T-cell (primary cell): ENCODE data around the gene ANKH. TPM values are rescaled to one million over a fixed set of nuclear protein-coding genes. Genes with fewer than 3 reads are reported as not detected.

ENCODE experiments used
- ATAC-seq, 4 experiments: fragments of 200-7000 bp in 3 of 4; fragments of 150-1000 bp in 1 of 4; cut with Tn5 transposase; replicated peaks in 1 of 4; 1 replicate in 3 of 4; 2 replicates in 1 of 4; pipeline ENCODE4 v1.10.0; 2021; ENCODE audit warnings: moderate library complexity in 3 of 4, mild to moderate bottlenecking in 2 of 4, moderate number of reproducible peaks in 1 of 4
- CTCF ChIA-PET, 2 donors: fragments of 300-600 bp; sonication (Branson Sonifier 250); formaldehyde crosslinking; loops; one replicate each; lab custom pipeline; 2022; ENCODE audit warnings: antibody characterized with exemption in 2 of 2; lab: Charles Lee
- POLR2A ChIA-PET, 2 donors: fragments of 300-600 bp; sonication (Branson Sonifier 250); formaldehyde crosslinking; loops; one replicate each; lab custom pipeline; 2022; ENCODE audit warnings: antibody characterized with exemption in 2 of 2; lab: Charles Lee
- DNase-seq, 35 experiments: peaks; one replicate each; pipeline versions ENCODE4 v3.0.0 to v3.0.0-alpha.2; 2013 to 2023
- H3K27ac ChIP-seq: one replicate; pipeline ENCODE4 v1.5.1; 2013; ENCODE audit warnings: low read length
- H3K27me3 ChIP-seq, 2 experiments: replicated peaks in 1 of 2; 1 replicate in 1 of 2; 2 replicates in 1 of 2; pipeline versions ENCODE4 v1.6.1 to v1.7.0; 2013; ENCODE audit warnings: low read length in 1 of 2, mixed read lengths in 1 of 2; ENCODE audit not compliant: control insufficient read depth in 2 of 2, insufficient read depth in 2 of 2; ENCODE audit errors: extremely low read depth in 1 of 2
- H3K36me3 ChIP-seq, 2 donors: 1 replicate in 1 of 2; 2 replicates in 1 of 2; pipeline versions ENCODE4 v1.6.1 to v1.7.0; 2013; ENCODE audit warnings: low read length in 1 of 2; ENCODE audit not compliant: control insufficient read depth in 2 of 2, insufficient read depth in 1 of 2; ENCODE audit errors: extremely low read depth in 1 of 2
- H3K4me1 ChIP-seq, 2 experiments: 1 replicate in 1 of 2; 2 replicates in 1 of 2; pipeline versions ENCODE4 v1.6.1 to v1.7.0; 2013; ENCODE audit warnings: low read length in 2 of 2, mixed read lengths in 1 of 2; ENCODE audit not compliant: insufficient read depth in 2 of 2, control insufficient read depth in 1 of 2; ENCODE audit errors: extremely low read depth in 1 of 2
- H3K4me3 ChIP-seq, 2 donors: 1 replicate in 1 of 2; 2 replicates in 1 of 2; pipeline versions ENCODE4 v1.5.1 to v1.7.0; 2013; ENCODE audit warnings: mild to moderate bottlenecking in 2 of 2, low read length in 1 of 2, moderate library complexity in 1 of 2; ENCODE audit not compliant: control insufficient read depth in 1 of 2; ENCODE audit errors: extremely low read depth in 1 of 2
- H3K9me3 ChIP-seq: 2 replicates; pipeline ENCODE4 v1.7.0; 2013
- H3K27ac Mint-ChIP-seq, 2 donors: one replicate each; pipeline ENCODE4 v1.8.0; 2020 to 2021; ENCODE audit warnings: mild to moderate bottlenecking in 2 of 2, mixed read lengths in 2 of 2
- H3K27me3 Mint-ChIP-seq, 2 donors: one replicate each; pipeline ENCODE4 v1.8.0; 2021 to 2022; ENCODE audit warnings: mixed read lengths in 2 of 2
- H3K36me3 Mint-ChIP-seq: one replicate; pipeline ENCODE4 v1.8.0; 2021; ENCODE audit warnings: mixed read lengths
- H3K4me1 Mint-ChIP-seq, 3 donors: one replicate each; pipeline ENCODE4 v1.8.0; 2020 to 2022; ENCODE audit warnings: mixed read lengths in 3 of 3, mild to moderate bottlenecking in 1 of 3
- H3K4me3 Mint-ChIP-seq, 3 donors: one replicate each; pipeline ENCODE4 v1.8.0; 2020 to 2022; ENCODE audit warnings: mild to moderate bottlenecking in 3 of 3, mixed read lengths in 3 of 3, moderate library complexity in 3 of 3
- H3K9me3 Mint-ChIP-seq, 3 donors: one replicate each; pipeline ENCODE4 v1.8.0; 2020 to 2022; ENCODE audit warnings: mixed read lengths in 3 of 3
- WGBS: methylation state at CpG from one replicate; pipeline ENCODE4 v1.1.5; 2013; ENCODE audit warnings: missing lambda C conversion rate; ENCODE audit not compliant: insufficient coverage; 5-methylcytosine and 5-hydroxymethylcytosine counted together
- total RNA-seq, 35 experiments: library from RNA in 6 of 35; stranded (reverse) in 6 of 35; fragments of 120-200 nt in 1 of 35; gene quantifications; one replicate each; pipeline versions ENCODE4 v1.2.1 to v1.2.4 and lab custom pipeline; 2013 to 2026

ANKH gene
- total RNA-seq, 5 donors from 2014 or later (not counting 1 experiment from before 2014, with no cell fraction given), result 98.9 to 200 (median 167) TPM

- POLR2A ChIA-PET, result no interaction called here
- CTCF ChIA-PET, result no interaction called here
- H3K27me3 Mint-ChIP-seq, result no peaks in the 10 kb centered on the region
- peaks cover 66 to 77% (median 70%) of the 10 kb centered on the region in 3 donors for H3K4me1 Mint-ChIP-seq
- no peak for DNase-seq
- Histone ChIP-seq H3K4me3 (no peak overlapping the region), H3K36me3 (peaks cover 0 to 4% of the 10 kb centered on the region in 2 donors), H3K27ac (no peak overlapping the region), H3K9me3 (no peaks in the 10 kb centered on the region), H3K4me1 (peaks cover 0 to 5% of the 10 kb centered on the region in 2 experiments), H3K27me3 (no peaks in the 10 kb centered on the region)
- WGBS, result no CpG with 5 or more reads among the region's 2 CpGs
- no peak overlapping the region for H3K4me3 Mint-ChIP-seq
- H3K9me3 Mint-ChIP-seq, result no peaks in the 10 kb centered on the region
- no peak overlapping the region for H3K27ac Mint-ChIP-seq
- ATAC-seq, result no peak
- peaks cover 22% of the 10 kb centered on the region for H3K36me3 Mint-ChIP-seq
These were observed 40.6 kb downstream of the ANKH start for GRCh38 chr5:14831006-14831338.

- Histone ChIP-seq H3K9me3 (no peaks in the 10 kb centered on the region), H3K36me3 (peaks cover 0 to 4% of the 10 kb centered on the region in 2 donors), H3K4me3 (no peak overlapping the region), H3K27ac (no peak overlapping the region), H3K27me3 (no peaks in the 10 kb centered on the region), H3K4me1 (peaks cover 0 to 5% of the 10 kb centered on the region in 2 experiments)
- ATAC-seq (no peak), DNase-seq (no peak)
- Mint-ChIP-seq H3K9me3 (no peaks in the 10 kb centered on the region), H3K4me3 (no peak overlapping the region), H3K4me1 (peaks cover 65 to 76% (median 66%) of the 10 kb centered on the region in 3 donors), H3K27me3 (no peaks in the 10 kb centered on the region), H3K27ac (no peak overlapping the region), H3K36me3 (peaks cover 22% of the 10 kb centered on the region)
- POLR2A ChIA-PET, result no interaction called here
- WGBS, result 100% methylated on average over 7 of the region's 12 CpGs
- CTCF ChIA-PET, result no interaction called here
These were observed 41.2 kb downstream of the ANKH start for GRCh38 chr5:14830210-14831005.

DNA sequence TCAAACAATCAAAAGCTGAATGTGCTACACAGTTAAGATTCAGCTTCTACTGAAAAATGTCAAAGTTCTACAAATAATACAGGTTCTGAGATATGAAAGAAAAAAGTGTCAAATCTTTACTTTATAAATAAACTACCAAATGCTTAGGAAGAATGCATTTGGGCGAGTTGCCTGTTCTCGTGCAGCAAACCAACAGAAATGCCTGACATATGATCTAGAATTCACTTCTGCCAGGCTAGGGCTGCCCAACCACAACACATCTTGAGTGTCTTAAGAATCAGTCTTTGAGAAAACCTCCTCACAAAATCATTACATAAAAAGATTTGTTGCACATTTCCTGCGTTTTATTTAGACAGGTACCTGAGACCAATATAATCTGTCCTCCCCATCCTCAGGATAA is 42.2 kb downstream of the ANKH start:
- 94% methylated on average over 3 of the region's 3 CpGs for WGBS
- ChIA-PET CTCF (no interaction called here), POLR2A (no interaction called here)
- Mint-ChIP-seq H3K9me3 (no peaks in the 10 kb centered on the region), H3K27me3 (no peaks in the 10 kb centered on the region), H3K4me1 (peaks cover 62 to 77% (median 67%) of the 10 kb centered on the region in 3 donors), H3K27ac (no peak overlapping the region), H3K36me3 (peaks cover 22% of the 10 kb centered on the region), H3K4me3 (no peak overlapping the region)
- Histone ChIP-seq H3K4me3 (no peak overlapping the region), H3K9me3 (no peaks in the 10 kb centered on the region), H3K27ac (no peak overlapping the region), H3K36me3 (peaks cover 0 to 4% of the 10 kb centered on the region in 2 donors), H3K27me3 (no peaks in the 10 kb centered on the region), H3K4me1 (peaks cover 0 to 5% of the 10 kb centered on the region in 2 experiments)
- ATAC-seq (no peak), DNase-seq (no peak)

DNA sequence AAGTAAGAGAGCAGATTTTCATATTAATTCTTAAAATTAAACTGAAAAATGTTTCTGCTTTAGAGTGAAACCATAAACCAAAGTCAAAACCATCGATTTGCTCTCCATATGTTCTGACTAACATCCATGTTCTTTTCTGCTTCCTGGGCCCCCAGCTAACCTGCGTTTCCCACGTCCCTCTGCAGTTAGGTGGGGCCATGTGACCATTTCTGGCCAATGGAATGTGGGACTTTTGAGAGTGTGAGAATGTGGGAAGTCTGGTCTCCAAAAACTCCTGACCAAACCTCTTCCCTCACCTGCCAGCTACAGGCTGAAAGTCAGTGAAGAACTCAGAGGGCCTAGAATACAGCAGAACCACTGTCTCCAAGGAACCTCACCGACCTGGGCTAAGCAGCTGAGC is 44.9 kb downstream of the ANKH start:
- Mint-ChIP-seq H3K4me1 (peaks cover 50 to 69% (median 64%) of the 10 kb centered on the region in 3 donors), H3K27me3 (no peaks in the 10 kb centered on the region), H3K36me3 (peaks cover 22% of the 10 kb centered on the region), H3K27ac (peak overlapping the region; percentile 31 to 46), H3K9me3 (no peaks in the 10 kb centered on the region), H3K4me3 (no peak overlapping the region)
- DNase-seq (no peak), ATAC-seq (no peak)
- Histone ChIP-seq H3K27me3 (no peaks in the 10 kb centered on the region), H3K4me1 (peaks cover 0 to 5% of the 10 kb centered on the region in 2 experiments), H3K4me3 (no peak overlapping the region), H3K27ac (no peak overlapping the region), H3K9me3 (no peaks in the 10 kb centered on the region), H3K36me3 (peaks cover 0 to 7% of the 10 kb centered on the region in 2 donors)
- POLR2A ChIA-PET, result interaction anchor here in 1 of 2 donors (0.7 kb wide), 1 partner anchor 14 kb away, joined by 3 read pairs; no protein-coding TSS in a partner anchor
- CTCF ChIA-PET, result no interaction called here
- WGBS, result 100% methylated on average over 1 of the region's 4 CpGs

DNA sequence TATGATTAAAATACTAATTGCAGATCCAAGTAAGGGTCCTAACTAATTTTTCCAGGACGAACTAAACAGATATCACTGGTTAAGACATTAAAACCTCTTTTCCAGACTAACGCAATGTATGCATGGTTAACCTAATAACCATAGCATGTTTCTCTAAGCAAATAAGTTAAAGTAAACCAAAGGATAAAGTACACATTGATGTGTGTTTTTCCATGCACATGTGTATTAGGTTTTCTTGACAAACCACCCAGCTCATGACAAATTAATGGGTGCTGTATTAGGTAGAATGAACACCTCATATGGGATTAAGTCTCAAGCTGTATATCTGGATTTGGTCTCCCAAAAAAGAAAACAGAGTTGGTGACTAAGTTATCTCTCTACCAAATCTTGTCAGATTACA is 45.6 kb downstream of the ANKH start:
- H3K36me3 ChIP-seq, result peaks cover 0 to 4% of the 10 kb centered on the region in 2 donors
- DNase-seq (no peak), ATAC-seq (no peak)
- no peak overlapping the region for H3K4me3 ChIP-seq
- Mint-ChIP-seq H3K9me3 (no peaks in the 10 kb centered on the region), H3K27me3 (no peaks in the 10 kb centered on the region), H3K27ac (no peak overlapping the region), H3K36me3 (peaks cover 28% of the 10 kb centered on the region), H3K4me3 (no peak overlapping the region), H3K4me1 (peaks cover 52 to 70% (median 65%) of the 10 kb centered on the region in 3 donors)
- peaks cover 0 to 5% of the 10 kb centered on the region in 2 experiments for H3K4me1 ChIP-seq
- POLR2A ChIA-PET, result interaction anchor here in 1 of 2 donors (0.5 kb wide), 1 partner anchor 755 kb away, joined by 6 read pairs; no protein-coding TSS in a partner anchor
- H3K27ac ChIP-seq, result no peak overlapping the region
- H3K27me3 ChIP-seq, result no peaks in the 10 kb centered on the region
- CTCF ChIA-PET, result interaction anchor here in 1 of 2 donors (0.6 kb wide), 1 partner anchor 17 kb away, joined by 3 read pairs; no protein-coding TSS in a partner anchor
- WGBS, result no CpG with 5 or more reads among the region's 2 CpGs
- H3K9me3 ChIP-seq, result no peaks in the 10 kb centered on the region

- Histone ChIP-seq H3K27me3 (no peaks in the 10 kb centered on the region), H3K36me3 (peaks cover 0 to 7% of the 10 kb centered on the region in 2 donors), H3K4me3 (no peak overlapping the region), H3K4me1 (peaks cover 0 to 5% of the 10 kb centered on the region in 2 experiments), H3K9me3 (no peaks in the 10 kb centered on the region), H3K27ac (no peak overlapping the region)
- DNase-seq (no peak), ATAC-seq (no peak)
- Mint-ChIP-seq H3K27me3 (no peaks in the 10 kb centered on the region), H3K27ac (peak overlapping the region in 1 of 2 donors; percentile 48), H3K36me3 (peaks cover 25% of the 10 kb centered on the region), H3K9me3 (no peaks in the 10 kb centered on the region), H3K4me3 (no peak overlapping the region), H3K4me1 (peaks cover 50 to 67% (median 64%) of the 10 kb centered on the region in 3 donors)
- 100% methylated on average over 1 of the region's 3 CpGs for WGBS
- ChIA-PET CTCF (interaction anchor here in 1 of 2 donors (1.1 to 1.4 kb wide), 2 partner anchors 9 to 53 kb away, joined by 3 to 4 read pairs; no protein-coding TSS in a partner anchor), POLR2A (interaction anchor here in 1 of 2 donors (0.6 kb wide), 1 partner anchor 158 kb away, joined by 3 read pairs; no protein-coding TSS in a partner anchor)
These were observed 47.1 kb downstream of the ANKH start for GRCh38 chr5:14824499-14824898.
